Stomach (tissue), 4 donors: Measurements from ENCODE around the gene THSD7B.

ENCODE experiments used
- CTCF ChIP-seq, 7 experiments: fragments of 450-650 bp in 4 of 7; fragments of 200-600 bp in 3 of 7; sonication (generic) in 3 of 7; IDR thresholded peaks; one replicate each; pipeline ENCODE4 v1.5.1; 2016 to 2019; ENCODE audit warnings: antibody characterized with exemption in 7 of 7, control low read depth in 2 of 7, mild to moderate bottlenecking in 1 of 7
- EP300 ChIP-seq: sonication (generic); formaldehyde crosslinking; IDR thresholded peaks from one replicate; pipeline ENCODE4 v1.6.1; 2017; ENCODE audit warnings: antibody characterized with exemption
- POLR2A ChIP-seq, 4 donors: fragments of 450-650 bp; IDR thresholded peaks; one replicate each; pipeline ENCODE4 v1.6.1; 2016; ENCODE audit warnings: antibody characterized with exemption in 4 of 4, control low read depth in 2 of 4, mild to moderate bottlenecking in 1 of 4, moderate library complexity in 1 of 4

GRCh38 chr2:137252934-137253333 lies 487.6 kb downstream of the THSD7B start:
- TF ChIP-seq CTCF (IDR thresholded peaks at IDR 0.05): no peak
- no peak for TF ChIP-seq POLR2A (IDR thresholded peaks at IDR 0.05)
- no peak for TF ChIP-seq EP300
